Measurements from ENCODE around the gene PHACTR2.

PHACTR2 gene

GRCh38 chr6:143675946-143676345, 1.8 kb upstream of the PHACTR2 start:
- DNase-seq, result no peak

- no peak for DNase-seq
Measured at GRCh38 chr6:143676437-143677045, 1.2 kb upstream of the PHACTR2 start.

GRCh38 chr6:143677577-143677890, 231 bp upstream of the PHACTR2 start:
- DNase-seq, result no peak

- DNase-seq, result no peak
Measured at GRCh38 chr6:143679041-143679440, 1.3 kb downstream of the PHACTR2 start.

- DNase-seq, result no peak
Measured at GRCh38 chr6:143680141-143680540, 2.4 kb downstream of the PHACTR2 start.

GRCh38 chr6:143682805-143683204, 5.0 kb downstream of the PHACTR2 start:
- no peak for DNase-seq

GRCh38 chr6:143684486-143684885, 6.7 kb downstream of the PHACTR2 start:
- DNase-seq, result no peak

- DNase-seq, result no peak
Measured at GRCh38 chr6:143685653-143686052, 7.9 kb downstream of the PHACTR2 start.

GRCh38 chr6:143687591-143687990, 9.8 kb downstream of the PHACTR2 start:
- no peak for DNase-seq

GRCh38 chr6:143688681-143689080, 10.9 kb downstream of the PHACTR2 start:
- no peak for DNase-seq

- DNase-seq, result no peak
Measured at GRCh38 chr6:143689852-143690251, 12.1 kb downstream of the PHACTR2 start.

GRCh38 chr6:143691155-143691554, 13.4 kb downstream of the PHACTR2 start:
- no peak for DNase-seq

GRCh38 chr6:143691900-143692636, 14.3 kb downstream of the PHACTR2 start:
- no peak for DNase-seq

GRCh38 chr6:143692696-143693095, 14.9 kb downstream of the PHACTR2 start:
- no peak for DNase-seq

- DNase-seq, result no peak
Measured at GRCh38 chr6:143694013-143694412, 16.2 kb downstream of the PHACTR2 start.

- no peak for DNase-seq
Measured at GRCh38 chr6:143694560-143694959, 16.8 kb downstream of the PHACTR2 start.

- no peak for DNase-seq
Measured at GRCh38 chr6:143695130-143695968, 17.6 kb downstream of the PHACTR2 start.

GRCh38 chr6:143695969-143696663, 18.4 kb downstream of the PHACTR2 start:
- no peak for DNase-seq

- DNase-seq, result no peak
Measured at GRCh38 chr6:143696664-143697000, 18.9 kb downstream of the PHACTR2 start.

GRCh38 chr6:143697076-143697800, 19.5 kb downstream of the PHACTR2 start:
- no peak for DNase-seq

GRCh38 chr6:143698329-143698728, 20.6 kb downstream of the PHACTR2 start:
- no peak for DNase-seq

- no peak for DNase-seq
Measured at GRCh38 chr6:143698759-143699429, 21.1 kb downstream of the PHACTR2 start.
